Measurements from ENCODE around the gene APLN.

Gene APLN

GRCh38 chrX:129686422-129686948 lies 31.7 kb upstream of the APLN start:
- Histone ChIP-seq H3K9me3 (no peaks in the 10 kb centered on the region), H3K27me3 (ENCODE audit: low read depth) (no peaks in the 10 kb centered on the region), H3K4me1 (peaks cover 8% of the 10 kb centered on the region), H3K36me3 (replicated peaks) (no peaks in the 10 kb centered on the region), H3K4me3 (no peak overlapping the region)
- DNase-seq (ENCODE audit: low spot score in 2 of 2), result peak in 1 of 2 experiments; percentile 21
- in situ Hi-C loops (cut with MboI; ENCODE audit: low sequenced_read_pairs), result no loop called here

GRCh38 chrX:129682979-129683378 lies 28.2 kb upstream of the APLN start:
- no peaks in the 10 kb centered on the region for H3K9me3 ChIP-seq
- H3K4me1 ChIP-seq, result peaks cover 8% of the 10 kb centered on the region

GRCh38 chrX:129679901-129680300 lies 25.1 kb upstream of the APLN start:
- in situ Hi-C loops (cut with MboI; ENCODE audit: low sequenced_read_pairs), result no loop called here
- H3K9me3 ChIP-seq, result no peaks in the 10 kb centered on the region
- no peak for DNase-seq (ENCODE audit: low spot score in 2 of 2)
- no peaks in the 10 kb centered on the region for H3K36me3 ChIP-seq (replicated peaks)
- no peaks in the 10 kb centered on the region for H3K27me3 ChIP-seq (ENCODE audit: low read depth)
- H3K4me1 ChIP-seq, result no peaks in the 10 kb centered on the region
- no peak overlapping the region for H3K4me3 ChIP-seq

More at GRCh38 chrX:129682979-129683378, 28.2 kb upstream of the APLN start:
- Histone ChIP-seq H3K27me3 (ENCODE audit: low read depth) (no peaks in the 10 kb centered on the region), H3K4me3 (no peak overlapping the region), H3K36me3 (replicated peaks) (no peaks in the 10 kb centered on the region)
- DNase-seq (ENCODE audit: low spot score in 2 of 2), result no peak
- in situ Hi-C loops (cut with MboI; ENCODE audit: low sequenced_read_pairs), result no loop called here

DNA sequence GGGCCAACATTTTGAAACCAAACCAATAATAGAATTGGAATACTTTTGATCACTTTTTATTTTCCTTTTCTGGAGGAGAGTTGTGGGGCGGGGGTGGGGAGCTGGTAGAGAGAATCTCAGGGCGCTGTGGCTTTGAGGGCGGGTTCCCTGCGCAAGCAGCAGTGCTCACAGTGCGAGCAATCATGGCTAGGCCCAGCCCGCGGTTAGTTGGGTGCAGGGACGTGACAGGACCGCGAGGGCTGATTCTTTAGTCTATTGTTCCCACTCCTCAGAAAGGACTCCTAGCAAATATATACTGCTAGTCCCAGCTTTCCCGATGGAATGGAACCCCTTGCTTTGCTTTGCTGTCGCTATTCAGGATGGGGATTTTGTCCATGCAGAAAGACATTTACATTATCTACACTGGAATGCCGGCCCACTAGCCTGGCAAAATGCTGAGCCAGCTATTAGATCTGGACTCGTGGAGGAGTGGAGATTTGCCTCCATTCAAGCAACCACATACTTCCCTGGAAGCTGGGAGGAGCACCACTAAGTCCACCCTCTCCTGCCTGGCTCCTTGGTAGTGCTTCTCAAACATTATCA lies 23.9 kb upstream of the APLN start:
- H3K27me3 ChIP-seq (ENCODE audit: low read depth), result no peaks in the 10 kb centered on the region
- no peak overlapping the region for H3K4me3 ChIP-seq
- no peaks in the 10 kb centered on the region for H3K36me3 ChIP-seq (replicated peaks)
- in situ Hi-C loops (cut with MboI; ENCODE audit: low sequenced_read_pairs), result no loop called here
- H3K4me1 ChIP-seq, result no peaks in the 10 kb centered on the region
- DNase-seq (ENCODE audit: low spot score in 2 of 2), result no peak
- no peaks in the 10 kb centered on the region for H3K9me3 ChIP-seq

DNA sequence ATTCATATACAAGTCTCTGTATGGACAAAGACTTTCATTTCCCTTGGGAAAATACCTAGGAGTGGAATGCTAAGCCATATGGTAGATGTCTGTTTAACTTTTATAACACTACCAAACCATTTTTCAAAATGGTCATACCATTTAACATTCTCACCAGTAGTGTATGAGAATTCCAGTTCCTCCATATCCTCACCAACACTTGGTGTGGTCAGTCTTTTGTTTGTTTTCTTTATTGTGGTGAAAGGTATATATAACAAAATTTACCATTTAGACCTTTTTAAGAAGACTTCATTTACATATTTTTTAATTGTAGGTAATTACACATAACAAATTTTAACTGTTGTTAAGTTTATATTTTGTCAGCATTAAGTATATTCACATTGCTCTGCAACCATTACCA lies 12.7 kb upstream of the APLN start:
- Histone ChIP-seq H3K4me3 (no peak overlapping the region), H3K4me1 (no peaks in the 10 kb centered on the region), H3K9me3 (peaks cover 2% of the 10 kb centered on the region; the same call in 1 of the 2 replicates), H3K27me3 (ENCODE audit: low read depth) (peaks cover 5% of the 10 kb centered on the region; the same call in 1 of the 2 replicates), H3K36me3 (replicated peaks) (no peaks in the 10 kb centered on the region)
- in situ Hi-C loops (cut with MboI; ENCODE audit: low sequenced_read_pairs), result no loop called here
- no peak for DNase-seq (ENCODE audit: low spot score in 2 of 2)

DNA sequence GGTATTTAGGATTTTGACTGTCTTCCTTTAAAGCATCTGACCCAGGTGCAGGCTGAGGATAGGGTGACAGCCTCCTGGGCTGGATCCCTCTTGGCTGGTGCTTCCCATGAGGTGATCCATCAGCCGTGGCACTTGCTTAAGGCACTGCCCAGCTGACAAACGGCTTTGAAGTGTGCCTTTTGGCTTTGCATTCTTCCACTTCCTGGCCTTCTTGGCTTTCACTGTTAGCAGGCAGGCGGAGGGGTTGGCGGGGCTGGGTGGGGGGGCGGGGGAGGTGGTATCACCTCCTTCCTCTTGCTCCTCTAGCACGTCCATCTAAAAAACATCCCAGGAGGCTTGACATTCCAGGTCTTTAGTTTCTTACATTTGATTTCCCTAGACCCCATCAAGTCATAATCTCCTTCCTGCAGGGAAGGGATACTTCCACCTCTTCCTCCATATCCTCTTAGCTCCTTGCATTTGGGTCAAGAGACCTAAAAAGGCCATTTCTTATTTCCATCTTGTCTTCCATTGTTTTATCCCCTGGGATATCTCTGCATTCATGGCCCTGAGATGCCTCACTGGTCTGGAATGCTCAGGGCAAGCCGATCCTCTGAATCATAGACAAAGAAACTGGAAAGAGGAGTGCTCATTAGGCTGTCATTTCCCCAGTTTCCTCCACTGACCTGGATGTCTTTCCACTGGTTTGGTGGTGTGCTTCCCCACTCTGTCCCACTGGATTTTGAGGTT lies 11.3 kb upstream of the APLN start:
- H3K27me3 ChIP-seq (ENCODE audit: low read depth), result peaks cover 7% of the 10 kb centered on the region; the same call in 1 of the 2 replicates
- in situ Hi-C loops (cut with MboI; ENCODE audit: low sequenced_read_pairs), result no loop called here
- DNase-seq (ENCODE audit: low spot score in 2 of 2), result no peak

GRCh38 chrX:129663171-129663570 lies 8.4 kb upstream of the APLN start:
- peaks cover 7% of the 10 kb centered on the region; the same call in 1 of the 2 replicates for H3K27me3 ChIP-seq (ENCODE audit: low read depth)
- H3K36me3 ChIP-seq (replicated peaks), result no peaks in the 10 kb centered on the region
- H3K9me3 ChIP-seq, result peaks cover 1% of the 10 kb centered on the region; the same call in 1 of the 2 replicates
- in situ Hi-C loops (cut with MboI; ENCODE audit: low sequenced_read_pairs), result no loop called here
- no peak for DNase-seq (ENCODE audit: low spot score in 2 of 2)
- no peak overlapping the region for H3K4me3 ChIP-seq
- H3K4me1 ChIP-seq, result no peaks in the 10 kb centered on the region

More for the DNA sequence above, 11.3 kb upstream of the APLN start:
- no peaks in the 10 kb centered on the region for H3K36me3 ChIP-seq (replicated peaks)
- peaks cover 2% of the 10 kb centered on the region; the same call in 1 of the 2 replicates for H3K9me3 ChIP-seq
- no peaks in the 10 kb centered on the region for H3K4me1 ChIP-seq
- H3K4me3 ChIP-seq, result no peak overlapping the region

GRCh38 chrX:129661369-129661768 lies 6.6 kb upstream of the APLN start:
- Histone ChIP-seq H3K4me3 (no peak overlapping the region), H3K27me3 (ENCODE audit: low read depth) (peaks cover 7% of the 10 kb centered on the region; the same call in 1 of the 2 replicates), H3K36me3 (replicated peaks) (no peaks in the 10 kb centered on the region), H3K9me3 (no peaks in the 10 kb centered on the region), H3K4me1 (no peaks in the 10 kb centered on the region)
- in situ Hi-C loops (cut with MboI; ENCODE audit: low sequenced_read_pairs), result no loop called here
- DNase-seq (ENCODE audit: low spot score in 2 of 2), result no peak

DNA sequence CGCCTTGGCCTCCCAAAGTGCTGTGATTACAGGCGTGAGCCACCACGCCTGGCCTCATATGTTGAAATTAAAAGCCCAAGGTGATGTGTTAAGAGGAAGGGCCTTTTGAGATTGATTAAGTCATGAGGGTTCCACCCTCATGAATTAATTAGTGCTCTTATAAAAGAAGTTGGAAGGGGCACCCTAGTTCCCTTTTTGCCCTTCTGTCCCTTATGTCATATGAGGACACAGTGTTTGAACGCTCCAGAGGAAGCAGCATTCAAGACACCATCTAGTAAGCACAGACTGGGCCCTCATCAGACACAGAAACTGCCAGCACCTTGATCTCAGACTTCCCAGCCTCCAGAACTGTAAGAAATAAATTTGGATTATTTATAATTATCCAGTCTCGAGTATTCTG lies 5.1 kb upstream of the APLN start:
- in situ Hi-C loops (cut with MboI; ENCODE audit: low sequenced_read_pairs), result no loop called here
- H3K4me3 ChIP-seq, result no peak overlapping the region
- DNase-seq (ENCODE audit: low spot score in 2 of 2), result no peak
- H3K9me3 ChIP-seq, result no peaks in the 10 kb centered on the region
- no peaks in the 10 kb centered on the region for H3K4me1 ChIP-seq
- peaks cover 7% of the 10 kb centered on the region; the same call in 1 of the 2 replicates for H3K27me3 ChIP-seq (ENCODE audit: low read depth)
- H3K36me3 ChIP-seq (replicated peaks), result no peaks in the 10 kb centered on the region

GRCh38 chrX:129659141-129659540 lies 4.4 kb upstream of the APLN start:
- H3K9me3 ChIP-seq, result no peaks in the 10 kb centered on the region
- H3K27me3 ChIP-seq (ENCODE audit: low read depth), result peaks cover 7% of the 10 kb centered on the region; the same call in 1 of the 2 replicates
- in situ Hi-C loops (cut with MboI; ENCODE audit: low sequenced_read_pairs), result no loop called here
- DNase-seq (ENCODE audit: low spot score in 2 of 2), result no peak
- no peaks in the 10 kb centered on the region for H3K36me3 ChIP-seq (replicated peaks)
- H3K4me3 ChIP-seq, result no peak overlapping the region
- peaks cover under 1% of the 10 kb centered on the region for H3K4me1 ChIP-seq

DNA sequence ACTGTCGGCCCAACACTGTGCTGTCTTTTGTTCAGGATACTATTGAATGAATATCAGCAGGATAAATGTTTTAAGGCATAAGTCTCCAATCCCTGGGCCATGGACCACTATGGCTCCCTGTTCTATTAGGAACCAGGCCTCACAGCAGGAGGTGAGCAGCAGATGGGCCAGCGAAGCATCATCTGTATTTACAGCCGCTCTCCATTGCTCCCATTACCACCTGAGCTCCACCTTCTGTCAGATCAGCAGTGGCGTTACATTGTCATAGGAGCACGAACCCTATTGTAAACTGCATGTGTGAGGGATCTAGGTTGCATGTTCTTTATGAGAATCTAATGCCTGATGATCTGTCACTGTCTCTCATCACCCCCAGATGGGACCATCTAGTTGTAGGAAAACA lies 3.7 kb upstream of the APLN start:
- no peaks in the 10 kb centered on the region for H3K9me3 ChIP-seq
- in situ Hi-C loops (cut with MboI; ENCODE audit: low sequenced_read_pairs), result no loop called here
- H3K4me1 ChIP-seq, result peaks cover 3% of the 10 kb centered on the region
- DNase-seq (ENCODE audit: low spot score in 2 of 2), result no peak
- H3K27me3 ChIP-seq (ENCODE audit: low read depth), result peaks cover 3% of the 10 kb centered on the region; the same call in 1 of the 2 replicates
- no peaks in the 10 kb centered on the region for H3K36me3 ChIP-seq (replicated peaks)
- H3K4me3 ChIP-seq, result no peak overlapping the region

GRCh38 chrX:129655547-129656249 lies 942 bp upstream of the APLN start:
- DNase-seq (ENCODE audit: low spot score in 2 of 2), result no peak
- Histone ChIP-seq H3K36me3 (replicated peaks) (no peaks in the 10 kb centered on the region), H3K27me3 (ENCODE audit: low read depth) (no peaks in the 10 kb centered on the region), H3K9me3 (no peaks in the 10 kb centered on the region), H3K4me3 (no peak overlapping the region), H3K4me1 (peaks cover 3% of the 10 kb centered on the region)
- in situ Hi-C loops (cut with MboI; ENCODE audit: low sequenced_read_pairs), result no loop called here

DNA sequence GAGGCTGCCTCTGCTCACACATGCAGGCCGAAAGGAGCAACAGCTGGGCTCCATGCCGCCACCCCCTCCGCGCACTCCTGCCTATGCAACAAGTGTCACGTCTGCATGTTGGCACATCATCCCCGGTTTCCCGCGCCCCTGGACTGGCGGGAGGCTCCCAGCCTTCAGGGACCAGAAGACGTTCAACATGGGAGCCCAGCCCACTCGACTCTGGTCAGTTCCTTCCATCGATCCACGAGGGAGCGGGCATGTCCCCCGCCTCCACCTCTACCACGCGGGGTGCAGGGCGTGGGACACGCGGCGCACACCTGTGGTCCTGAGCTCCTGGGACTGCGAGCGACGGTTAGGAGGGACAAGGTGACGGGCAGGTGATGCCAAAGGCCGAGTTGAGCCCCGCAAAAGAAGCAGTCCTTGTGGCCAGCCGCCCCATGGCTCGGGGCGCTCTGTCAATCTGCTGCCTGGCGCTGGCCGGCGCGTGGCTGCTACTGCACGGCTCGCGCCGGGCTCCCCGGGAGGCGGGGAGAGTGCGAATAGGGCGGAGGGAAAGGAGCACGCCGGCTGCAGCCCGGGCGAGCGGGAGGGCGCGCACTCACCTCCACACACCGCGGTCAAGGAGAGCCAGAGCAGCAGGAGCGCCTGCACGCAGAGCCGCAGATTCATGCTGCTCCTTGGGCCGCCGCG lies 645 bp downstream of the APLN start:
- in situ Hi-C loops (cut with MboI; ENCODE audit: low sequenced_read_pairs), result no loop called here
- H3K9me3 ChIP-seq, result no peaks in the 10 kb centered on the region
- peak in 1 of 2 experiments; percentile 69 for DNase-seq (ENCODE audit: low spot score in 2 of 2)

More for the DNA sequence above, 645 bp downstream of the APLN start:
- peak overlapping the region; percentile 34 for H3K4me3 ChIP-seq
- H3K27me3 ChIP-seq (ENCODE audit: low read depth), result no peaks in the 10 kb centered on the region
- peaks cover 3% of the 10 kb centered on the region for H3K4me1 ChIP-seq
- H3K36me3 ChIP-seq (replicated peaks), result no peaks in the 10 kb centered on the region
